ENCODE data around the gene NT5DC1. TPM values are rescaled to one million over a fixed set of nuclear protein-coding genes. Genes with fewer than 3 reads are reported as not detected.

NT5DC1 gene
- polyA plus RNA-seq, 1 experiment = 23.2 TPM

DNA sequence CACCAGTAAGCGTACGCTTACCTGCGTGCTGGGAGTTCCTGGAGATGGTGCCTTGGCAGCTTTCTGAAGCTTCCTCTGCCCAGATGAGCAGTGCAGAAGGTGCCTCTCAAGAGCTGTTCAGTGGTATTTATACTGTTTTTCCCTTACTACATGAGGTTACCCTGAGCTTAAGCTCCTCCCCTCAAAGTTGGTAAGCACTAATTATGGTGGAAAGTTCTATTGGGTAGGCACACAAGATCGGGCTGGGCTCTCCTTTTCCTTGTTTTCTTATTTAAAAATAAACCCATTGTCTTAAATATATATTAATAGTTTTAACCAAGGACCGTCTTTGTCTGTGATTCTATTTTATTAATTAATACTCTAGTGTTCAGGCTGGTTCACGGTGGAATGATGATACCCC lies 25.4 kb downstream of the NT5DC1 start, which contains the start of gene COL10A1:
Gene COL10A1 (minus strand): TSS at position 101 of the 400 bp plus-strand sequence. CDS start 640 bp downstream, outside the sequence.
- TF ChIP-seq CTCF (IDR thresholded peaks at IDR 0.05; ENCODE audit: low read depth, low read length) = no peak
- POLR2A ChIA-PET = no interaction called here
- Histone ChIP-seq H3K27me3 (ENCODE audit: control insufficient read depth, insufficient read depth, low read length) (no peaks in the 10 kb centered on the region), H3K4me3 (ENCODE audit: low read depth, low read length) (no peak within 1 kb of the TSS), H3K9me3 (ENCODE audit: control insufficient read depth, insufficient read depth, low read length) (no peaks in the 10 kb centered on the region; the same call in 1 of the 2 replicates), H3K27ac (ENCODE audit: low read depth, low read length) (no peak within 1 kb of the TSS)
- no peak for DNase-seq (ENCODE audit: low read depth, low spot score)
- CTCF ChIA-PET = interaction anchor here (5.3 kb wide), 1 partner anchor 14 kb away, joined by 27 read pairs; no protein-coding TSS in a partner anchor

DNA sequence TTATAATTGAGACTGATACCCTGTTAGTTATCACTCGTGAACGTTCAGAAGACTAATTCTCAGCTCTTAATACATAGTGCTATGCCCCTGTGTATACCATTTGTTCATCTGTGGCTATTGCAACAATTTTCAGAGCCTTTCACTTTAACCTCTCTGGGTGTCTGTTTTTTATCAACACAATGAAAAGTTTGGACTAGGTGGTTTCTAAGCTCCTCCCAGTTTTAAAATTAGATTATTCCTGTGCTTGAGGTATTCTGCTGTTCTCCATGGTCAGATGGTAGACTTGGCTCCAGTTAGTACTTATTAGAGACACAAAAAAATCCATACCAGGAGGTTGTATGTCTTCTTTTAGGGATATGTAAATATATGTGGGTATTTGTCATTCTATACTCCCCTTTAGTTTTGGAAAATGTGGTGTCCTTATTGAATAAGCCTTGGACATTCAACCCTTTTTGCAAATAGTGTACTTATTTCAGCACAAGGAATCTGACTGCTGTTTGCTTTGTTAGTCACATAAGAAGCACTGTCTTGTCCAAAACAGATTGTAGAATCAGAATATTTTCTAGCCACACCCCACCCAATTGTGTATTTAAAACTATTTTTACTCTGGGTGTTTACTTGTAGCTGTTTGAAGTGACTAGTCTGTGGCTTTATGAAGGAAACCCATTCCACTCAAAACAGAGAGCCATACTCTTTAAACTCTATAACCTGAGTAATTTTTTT lies 27.3 kb downstream of the NT5DC1 start:
- Histone ChIP-seq H3K4me3 (ENCODE audit: low read depth, low read length) (no peak overlapping the region), H3K27ac (ENCODE audit: low read depth, low read length) (no peak overlapping the region), H3K27me3 (ENCODE audit: control insufficient read depth, insufficient read depth, low read length) (no peaks in the 10 kb centered on the region), H3K9me3 (ENCODE audit: control insufficient read depth, insufficient read depth, low read length) (no peaks in the 10 kb centered on the region)
- no peak for DNase-seq (ENCODE audit: low read depth, low spot score)
- ChIA-PET POLR2A (no interaction called here), CTCF (interaction anchor here (4.1 kb wide), 1 partner anchor 15 kb away, joined by 20 read pairs; no protein-coding TSS in a partner anchor)
- no peak for TF ChIP-seq CTCF (IDR thresholded peaks at IDR 0.05; ENCODE audit: low read depth, low read length)

GRCh38 chr6:116133453-116133852 lies 32.8 kb downstream of the NT5DC1 start:
- no peak overlapping the region for H3K27ac ChIP-seq (ENCODE audit: low read depth, low read length)
- H3K27me3 ChIP-seq (ENCODE audit: control insufficient read depth, insufficient read depth, low read length) = no peaks in the 10 kb centered on the region
- H3K4me3 ChIP-seq (ENCODE audit: low read depth, low read length) = no peak overlapping the region
- TF ChIP-seq CTCF (IDR thresholded peaks at IDR 0.05; ENCODE audit: low read depth, low read length) = no peak
- DNase-seq (ENCODE audit: low read depth, low spot score) = no peak
- CTCF ChIA-PET = interaction anchor here (1.9 kb wide), 1 partner anchor 22 kb away, joined by 4 read pairs; no protein-coding TSS in a partner anchor
- POLR2A ChIA-PET = no interaction called here
- no peaks in the 10 kb centered on the region for H3K9me3 ChIP-seq (ENCODE audit: control insufficient read depth, insufficient read depth, low read length)

- no peaks in the 10 kb centered on the region for H3K27me3 ChIP-seq (ENCODE audit: control insufficient read depth, insufficient read depth, low read length)
- DNase-seq (ENCODE audit: low read depth, low spot score) = no peak
- no peak overlapping the region for H3K4me3 ChIP-seq (ENCODE audit: low read depth, low read length)
- POLR2A ChIA-PET = no interaction called here
- CTCF ChIA-PET = interaction anchor here (1.2 to 1.9 kb wide), 2 partner anchors 24 to 81 kb away, joined by 6 to 7 read pairs; no protein-coding TSS in a partner anchor
- H3K9me3 ChIP-seq (ENCODE audit: control insufficient read depth, insufficient read depth, low read length) = no peaks in the 10 kb centered on the region
- no peak overlapping the region for H3K27ac ChIP-seq (ENCODE audit: low read depth, low read length)
- no peak for TF ChIP-seq CTCF (IDR thresholded peaks at IDR 0.05; ENCODE audit: low read depth, low read length)
These were observed 35.7 kb downstream of the NT5DC1 start for GRCh38 chr6:116136373-116136772.

GRCh38 chr6:116136933-116137340 lies 36.3 kb downstream of the NT5DC1 start:
- no peaks in the 10 kb centered on the region for H3K27me3 ChIP-seq (ENCODE audit: control insufficient read depth, insufficient read depth, low read length)
- ChIA-PET POLR2A (no interaction called here), CTCF (interaction anchor here (1.9 kb wide), 1 partner anchor 24 kb away, joined by 7 read pairs; no protein-coding TSS in a partner anchor)
- no peak for TF ChIP-seq CTCF (IDR thresholded peaks at IDR 0.05; ENCODE audit: low read depth, low read length)
- DNase-seq (ENCODE audit: low read depth, low spot score) = no peak
- no peak overlapping the region for H3K4me3 ChIP-seq (ENCODE audit: low read depth, low read length)
- H3K27ac ChIP-seq (ENCODE audit: low read depth, low read length) = no peak overlapping the region
- H3K9me3 ChIP-seq (ENCODE audit: control insufficient read depth, insufficient read depth, low read length) = no peaks in the 10 kb centered on the region
